MM.1S (cell line): Measurements from ENCODE around the gene NUDT22.

Experiments
- DNase-seq: peaks from one replicate; pipeline ENCODE4 v3.0.0-alpha.2; 2015
- H2AFZ ChIP-seq: fragments of 300-600 bp; sonication (generic); 2 replicates; pipeline ENCODE4 v1.6.0; 2016; ENCODE audit warnings: antibody characterized with exemption, low read length
- H3F3A ChIP-seq: fragments of 300-600 bp; sonication (generic); 2 replicates; pipeline ENCODE4 v1.6.1; 2016; ENCODE audit warnings: mild to moderate bottlenecking, antibody characterized with exemption, low read length, moderate library complexity, mixed read lengths; ENCODE audit not compliant: insufficient read depth
- H3K27ac ChIP-seq: fragments of 300-600 bp; sonication (generic); 2 replicates; pipeline ENCODE4 v1.5.1; 2016; ENCODE audit warnings: mild to moderate bottlenecking, low read length
- H3K27me3 ChIP-seq: fragments of 300-600 bp; sonication (generic); replicated peaks from 2 replicates; pipeline ENCODE4 v1.6.0; 2016; ENCODE audit warnings: low read length; ENCODE audit not compliant: insufficient read depth
- H3K36me3 ChIP-seq: fragments of 300-600 bp; sonication (generic); replicated peaks from 2 replicates; pipeline ENCODE4 v1.6.1; 2016; ENCODE audit warnings: mild to moderate bottlenecking, low read length, mixed read lengths; ENCODE audit not compliant: insufficient read depth
- H3K4me1 ChIP-seq: fragments of 300-600 bp; sonication (generic); 2 replicates; pipeline ENCODE4 v1.6.1; 2016; ENCODE audit warnings: low read length, mixed read lengths
- H3K4me2 ChIP-seq: fragments of 300-600 bp; sonication (generic); 2 replicates; pipeline ENCODE4 v1.6.0; 2016; ENCODE audit warnings: low read depth, low read length
- H3K4me3 ChIP-seq: fragments of 300-600 bp; sonication (generic); 2 replicates; pipeline ENCODE4 v1.5.1; 2016; ENCODE audit warnings: low read length, mixed read lengths
- H3K79me2 ChIP-seq: fragments of 300-600 bp; sonication (generic); 2 replicates; pipeline ENCODE4 v1.6.1; 2016; ENCODE audit warnings: mixed run types, low read length, mixed read lengths
- H3K9ac ChIP-seq: fragments of 300-600 bp; sonication (generic); 2 replicates; pipeline ENCODE4 v1.6.1; 2016; ENCODE audit warnings: low read length, mixed read lengths
- H3K9me2 ChIP-seq: fragments of 300-600 bp; sonication (generic); replicated peaks from 2 replicates; pipeline ENCODE4 v1.6.1; 2016; ENCODE audit warnings: mild to moderate bottlenecking, low read length, mixed read lengths; ENCODE audit not compliant: insufficient read depth
- H3K9me3 ChIP-seq: fragments of 300-600 bp; sonication (generic); replicated peaks from 2 replicates; pipeline ENCODE4 v1.6.1; 2016; ENCODE audit warnings: mild to moderate bottlenecking, low read length, mixed read lengths; ENCODE audit not compliant: insufficient read depth
- H4K20me1 ChIP-seq: fragments of 300-600 bp; sonication (generic); 2 replicates; pipeline ENCODE4 v1.6.1; 2016; ENCODE audit warnings: mild to moderate bottlenecking, low read length, moderate library complexity, mixed read lengths; ENCODE audit not compliant: insufficient read depth
- CTCF ChIP-seq: fragments of 300-600 bp; sonication (generic); IDR thresholded peaks from 2 replicates; pipeline ENCODE4 v1.5.1; 2016; ENCODE audit warnings: antibody characterized with exemption, low read length, mixed read lengths
- EZH2 ChIP-seq: fragments of 300-600 bp; sonication (generic); optimal IDR thresholded peaks from 2 replicates; pipeline ENCODE3; 2017; ENCODE audit warnings: low read depth, mild to moderate bottlenecking, antibody characterized with exemption, low read length, mixed read lengths
- EZH2phosphoT487 ChIP-seq: fragments of 300-600 bp; sonication (generic); IDR thresholded peaks from 2 replicates; pipeline ENCODE4 v1.6.1; 2018; ENCODE audit warnings: antibody characterized with exemption, low read length

Gene NUDT22

GRCh38 chr11:64227405-64227956 is 1.4 kb downstream of the NUDT22 start:
- Histone ChIP-seq H3K27me3 (no peaks in the 10 kb centered on the region), H3K79me2 (peaks cover 29% of the 10 kb centered on the region), H3F3A (peaks cover 7% of the 10 kb centered on the region), H2AFZ (no peak overlapping the region), H3K4me3 (peak overlapping the region; percentile 87), H3K9me3 (no peaks in the 10 kb centered on the region), H3K4me1 (peaks cover 14% of the 10 kb centered on the region), H3K9me2 (no peaks in the 10 kb centered on the region), H4K20me1 (no peaks in the 10 kb centered on the region), H3K4me2 (peak overlapping the region; percentile 93), H3K36me3 (no peaks in the 10 kb centered on the region), H3K9ac (peak overlapping the region; percentile 79; the same call in 1 of the 2 replicates), H3K27ac (no peak overlapping the region)
- TF ChIP-seq CTCF (no peak), EZH2 (no peak), EZH2phosphoT487 (no peak)
- no peak for DNase-seq

GRCh38 chr11:64229090-64229743 is 3.1 kb downstream of the NUDT22 start:
- no peak overlapping the region for H3K4me3 ChIP-seq
- TF ChIP-seq EZH2 (no peak), CTCF (no peak), EZH2phosphoT487 (no peak)
- H4K20me1 ChIP-seq = no peaks in the 10 kb centered on the region
- H3K4me2 ChIP-seq = peak overlapping the region; percentile 85; the same call in 1 of the 2 replicates
- no peak overlapping the region for H3K9ac ChIP-seq
- H3K9me3 ChIP-seq = no peaks in the 10 kb centered on the region
- no peaks in the 10 kb centered on the region for H3K36me3 ChIP-seq
- H3K27ac ChIP-seq = no peak overlapping the region; the same call in 1 of the 2 replicates
- DNase-seq = no peak
- no peak overlapping the region for H2AFZ ChIP-seq
- H3K79me2 ChIP-seq = peaks cover 29% of the 10 kb centered on the region
- peaks cover 14% of the 10 kb centered on the region for H3K4me1 ChIP-seq
- no peaks in the 10 kb centered on the region for H3K9me2 ChIP-seq
- H3K27me3 ChIP-seq = no peaks in the 10 kb centered on the region
- H3F3A ChIP-seq = peaks cover 10% of the 10 kb centered on the region

GRCh38 chr11:64229744-64230170 is 3.7 kb downstream of the NUDT22 start:
- Histone ChIP-seq H2AFZ (peak overlapping the region; percentile 78), H4K20me1 (no peaks in the 10 kb centered on the region), H3K27me3 (no peaks in the 10 kb centered on the region), H3F3A (peaks cover 10% of the 10 kb centered on the region), H3K4me1 (peaks cover 14% of the 10 kb centered on the region), H3K79me2 (peaks cover 29% of the 10 kb centered on the region), H3K27ac (peak overlapping the region; percentile 51; the same call in 1 of the 2 replicates), H3K9me2 (no peaks in the 10 kb centered on the region), H3K9ac (peak overlapping the region; percentile 89), H3K4me2 (peak overlapping the region; percentile 85), H3K9me3 (no peaks in the 10 kb centered on the region), H3K4me3 (peak overlapping the region; percentile 97), H3K36me3 (no peaks in the 10 kb centered on the region)
- no peak for DNase-seq
- no peak for TF ChIP-seq EZH2phosphoT487
- TF ChIP-seq EZH2 = no peak
- TF ChIP-seq CTCF = no peak
